Measurements from ENCODE around the gene TCIRG1. TPM values are rescaled to one million over a fixed set of nuclear protein-coding genes. Genes with fewer than 3 reads are reported as not detected.

The TCIRG1 gene
- total RNA-seq, 1 donor, result 134 TPM

DNA sequence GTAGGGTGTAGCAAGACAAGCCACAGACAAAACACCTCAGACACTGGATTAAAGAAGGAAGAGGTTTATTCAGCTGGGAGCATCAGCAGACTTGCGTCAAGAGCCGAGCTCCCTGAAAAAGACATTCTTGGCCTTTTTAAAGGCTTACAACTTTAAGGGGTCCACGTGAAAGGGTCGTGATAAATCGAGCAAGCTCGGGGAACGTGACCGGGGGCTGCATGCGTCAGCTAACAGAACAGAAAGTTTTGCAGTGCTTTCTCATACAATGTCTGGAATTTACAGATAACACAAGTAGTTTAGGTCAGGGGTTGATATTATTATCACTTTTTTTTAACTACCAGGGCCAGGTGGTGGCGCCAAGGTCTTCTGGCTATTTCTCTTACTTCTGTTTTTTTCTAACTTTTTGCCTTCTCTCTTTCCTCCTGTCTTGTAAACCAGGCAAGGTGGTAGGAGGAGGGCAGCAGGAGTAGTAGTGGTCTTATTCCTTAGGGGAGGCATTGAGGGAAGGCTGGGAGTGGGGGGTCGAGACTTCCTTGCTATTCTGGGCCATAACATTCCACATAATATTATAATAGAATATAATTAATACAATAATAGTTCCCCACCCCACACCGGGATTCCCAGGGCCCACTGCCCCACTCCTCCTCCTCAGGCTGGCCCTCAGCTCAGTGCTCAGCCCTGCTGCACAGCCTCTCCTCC is 29.3 kb upstream of the TCIRG1 start:
- TF ChIP-seq, protein P1, sequence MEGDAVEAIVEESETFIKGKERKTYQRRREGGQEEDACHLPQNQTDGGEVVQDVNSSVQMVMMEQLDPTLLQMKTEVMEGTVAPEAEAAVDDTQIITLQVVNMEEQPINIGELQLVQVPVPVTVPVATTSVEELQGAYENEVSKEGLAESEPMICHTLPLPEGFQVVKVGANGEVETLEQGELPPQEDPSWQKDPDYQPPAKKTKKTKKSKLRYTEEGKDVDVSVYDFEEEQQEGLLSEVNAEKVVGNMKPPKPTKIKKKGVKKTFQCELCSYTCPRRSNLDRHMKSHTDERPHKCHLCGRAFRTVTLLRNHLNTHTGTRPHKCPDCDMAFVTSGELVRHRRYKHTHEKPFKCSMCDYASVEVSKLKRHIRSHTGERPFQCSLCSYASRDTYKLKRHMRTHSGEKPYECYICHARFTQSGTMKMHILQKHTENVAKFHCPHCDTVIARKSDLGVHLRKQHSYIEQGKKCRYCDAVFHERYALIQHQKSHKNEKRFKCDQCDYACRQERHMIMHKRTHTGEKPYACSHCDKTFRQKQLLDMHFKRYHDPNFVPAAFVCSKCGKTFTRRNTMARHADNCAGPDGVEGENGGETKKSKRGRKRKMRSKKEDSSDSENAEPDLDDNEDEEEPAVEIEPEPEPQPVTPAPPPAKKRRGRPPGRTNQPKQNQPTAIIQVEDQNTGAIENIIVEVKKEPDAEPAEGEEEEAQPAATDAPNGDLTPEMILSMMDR (IDR thresholded peaks at IDR 0.05; ENCODE audit: insufficient read depth, low read depth, low read length), result peak; percentile 20
- DNase-seq (ENCODE audit: low read depth), result peak; percentile 85
- peak overlapping the region; percentile 72 for H3K4me3 ChIP-seq (ENCODE audit: low read depth, low read length)

DNA sequence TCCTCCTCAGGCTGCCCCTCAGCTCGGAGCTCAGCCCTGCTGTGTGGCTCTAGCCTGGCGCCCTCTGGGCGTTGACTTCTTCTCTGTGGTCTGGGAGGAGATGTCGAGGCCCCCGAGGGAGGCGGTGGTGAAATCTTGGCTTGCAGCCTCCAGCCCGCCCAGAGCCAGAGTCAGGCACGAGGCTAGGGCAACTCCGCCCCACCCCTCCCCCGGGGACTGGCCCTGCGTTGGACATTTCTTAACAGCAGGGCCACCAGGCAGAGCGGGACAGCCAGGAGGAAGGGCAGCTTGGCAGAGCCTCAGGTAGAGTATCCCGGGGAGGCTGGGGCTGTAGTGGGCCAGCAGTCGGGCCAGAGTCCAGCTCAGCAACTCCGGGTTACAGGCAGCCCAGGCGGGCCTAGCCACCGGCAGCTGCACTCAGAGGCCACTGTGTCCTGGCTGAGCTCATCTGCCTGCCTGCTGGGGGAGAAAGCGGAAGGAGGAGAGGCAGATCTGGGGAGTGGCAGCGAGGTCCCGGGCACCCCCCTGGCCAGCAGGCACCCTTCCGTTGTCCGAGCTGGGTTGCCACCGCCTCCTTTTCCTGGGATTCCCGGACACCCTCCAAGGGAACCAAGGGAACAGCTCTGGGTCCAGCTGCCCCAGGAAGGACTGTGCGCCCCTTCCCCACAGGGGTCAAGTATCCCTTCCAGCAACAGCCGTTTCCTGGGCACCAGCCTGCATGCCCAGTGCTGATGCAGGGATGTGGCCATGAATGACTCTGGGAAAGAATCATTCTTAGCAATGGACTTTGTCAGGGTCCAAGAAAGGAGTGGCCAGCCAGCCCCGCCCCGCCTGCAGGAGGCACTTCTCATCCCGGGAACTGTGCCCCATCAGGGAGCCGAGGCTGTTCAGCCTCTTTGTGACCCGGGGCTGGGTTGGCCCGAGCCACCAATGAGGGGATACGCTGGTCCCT is 28.5 kb upstream of the TCIRG1 start, which contains the start of gene ALDH3B1:
Gene ALDH3B1 (plus strand): TSS at position 238 of the 952 bp plus-strand sequence. CDS start 4,971 bp downstream, outside the sequence.
- H3K4me3 ChIP-seq (ENCODE audit: low read depth, low read length), result peak within 1 kb of the TSS; percentile 72

DNA sequence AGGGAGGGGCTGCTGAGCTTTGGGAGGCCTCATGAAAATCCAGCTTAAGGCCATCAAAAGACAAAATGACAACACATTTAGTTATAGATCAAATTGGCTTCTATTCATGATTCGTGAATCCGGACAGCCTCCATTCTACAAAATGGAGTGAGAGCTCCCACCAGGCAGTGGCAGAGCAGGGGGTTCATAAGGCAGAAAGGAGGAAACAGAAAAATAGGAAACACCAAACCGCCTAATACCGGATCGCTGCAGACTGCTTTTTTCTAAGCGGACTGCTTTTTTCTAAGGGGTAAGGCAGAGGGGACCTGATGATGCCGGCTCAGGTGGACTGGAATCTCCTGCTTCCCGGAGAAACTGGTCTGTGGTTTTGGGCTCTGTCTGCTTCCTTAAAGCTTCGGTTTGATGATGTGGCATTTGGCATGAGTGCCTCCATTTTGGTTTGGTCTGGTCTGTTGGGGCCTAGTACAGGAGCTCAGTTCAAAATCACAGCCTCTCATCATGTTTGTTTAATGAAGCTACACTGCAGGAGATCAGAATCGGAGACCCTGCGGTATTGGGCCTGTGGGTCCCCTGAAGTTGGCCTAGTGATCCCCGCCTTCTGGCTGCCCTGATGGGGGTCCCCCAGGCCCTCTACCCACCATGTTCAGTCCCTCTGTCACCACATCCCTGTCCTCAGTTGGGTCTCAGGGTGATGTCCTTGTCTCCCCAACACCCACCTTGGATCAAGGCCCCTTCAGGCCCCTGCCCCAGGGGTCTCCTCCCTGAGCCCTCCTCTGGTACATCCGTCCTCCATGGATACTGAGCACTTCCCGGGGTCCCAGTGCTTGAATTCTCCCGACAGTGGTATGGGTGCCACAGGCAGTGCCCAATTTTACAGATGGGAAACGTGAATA is 27.5 kb upstream of the TCIRG1 start:
- no peak for DNase-seq (ENCODE audit: low read depth)
- TF ChIP-seq, protein P1 (IDR thresholded peaks at IDR 0.05; ENCODE audit: insufficient read depth, low read depth, low read length), result no peak
- H3K4me3 ChIP-seq (ENCODE audit: low read depth, low read length), result peak overlapping the region; percentile 72

More for the DNA sequence above, 28.5 kb upstream of the TCIRG1 start, which contains the start of gene ALDH3B1:
- peak; percentile 93 for DNase-seq (ENCODE audit: low read depth)
- TF ChIP-seq, protein P1 (IDR thresholded peaks at IDR 0.05; ENCODE audit: insufficient read depth, low read depth, low read length), result peak; percentile 7

DNA sequence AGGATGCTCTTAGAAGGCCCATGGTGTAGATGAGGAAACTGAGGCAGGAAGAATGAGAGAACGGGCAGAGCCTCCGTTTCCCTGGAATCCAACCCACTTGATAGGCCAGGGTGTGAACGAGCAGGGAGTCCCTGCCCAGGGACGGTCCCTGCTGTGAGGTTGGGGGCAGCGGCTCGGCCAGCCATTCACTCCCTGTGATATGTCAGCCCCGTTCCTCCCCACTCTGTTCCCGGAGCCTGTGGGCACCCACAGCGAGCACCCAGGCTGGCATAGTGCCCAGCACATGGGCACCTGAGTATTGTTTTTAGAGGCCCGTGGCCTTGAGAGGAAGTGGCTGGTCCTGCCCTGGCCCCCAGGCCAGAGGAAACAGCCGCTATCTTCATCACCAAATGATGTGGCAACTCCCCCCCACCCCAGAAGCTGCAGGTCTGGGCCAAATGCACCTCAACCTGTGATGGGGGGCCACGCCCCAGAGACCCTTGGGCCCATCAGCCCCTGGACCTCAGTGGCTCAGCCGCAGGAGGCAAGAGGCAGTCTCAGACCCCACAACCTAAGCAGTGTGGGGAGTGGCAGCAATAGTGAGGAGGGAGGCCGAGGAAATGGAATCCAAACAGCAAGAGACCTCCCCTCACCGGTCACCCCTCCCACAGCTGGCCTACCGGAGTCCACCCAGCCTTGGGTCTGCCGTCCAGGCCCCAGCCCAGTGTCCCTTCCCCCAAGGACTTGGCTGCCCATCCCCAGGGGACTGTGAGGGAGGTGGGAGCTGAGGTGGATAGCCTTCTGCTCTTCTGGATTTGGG is 26.6 kb upstream of the TCIRG1 start:
- TF ChIP-seq, protein P1 (IDR thresholded peaks at IDR 0.05; ENCODE audit: insufficient read depth, low read depth, low read length), result no peak
- H3K4me3 ChIP-seq (ENCODE audit: low read depth, low read length), result peak overlapping the region; percentile 10
- no peak for DNase-seq (ENCODE audit: low read depth)

DNA sequence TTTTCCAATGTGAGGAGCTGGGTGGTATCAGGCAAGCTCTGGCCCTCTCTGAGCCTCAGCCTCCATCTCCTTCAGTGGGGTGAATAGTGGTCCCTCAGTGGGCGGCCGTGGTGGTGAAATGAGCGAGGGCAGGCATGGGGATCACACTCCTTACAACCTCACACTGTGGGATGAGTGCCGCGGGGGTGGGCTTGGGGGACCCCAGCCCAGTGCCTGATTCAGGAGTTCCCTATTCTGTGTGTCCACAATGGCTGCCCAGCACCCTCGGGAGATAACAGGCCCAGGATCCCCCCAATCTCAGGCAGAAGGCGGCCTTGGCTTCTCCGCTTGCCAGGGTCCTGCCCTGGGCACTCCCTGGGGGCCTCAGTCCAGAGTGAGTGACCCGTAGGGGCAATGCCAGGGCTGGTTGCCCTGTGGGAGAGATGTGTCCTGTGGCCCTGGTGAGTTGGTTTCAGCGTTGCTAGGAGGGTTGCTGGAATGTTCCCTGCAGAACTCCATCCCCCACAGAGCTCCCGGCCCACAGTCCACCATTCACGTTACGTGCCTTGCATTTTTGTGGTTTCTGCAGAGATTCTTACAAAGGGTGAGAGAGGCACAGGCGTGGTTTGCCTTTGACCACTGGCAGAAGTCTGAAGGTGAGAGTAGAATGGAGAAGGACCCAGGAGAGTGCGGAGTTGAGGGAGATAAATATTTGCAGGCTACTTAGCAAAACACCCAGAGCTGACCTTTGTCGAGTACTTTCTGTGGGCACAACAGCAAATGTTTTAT is 25.8 kb upstream of the TCIRG1 start:
- TF ChIP-seq, protein P1 (IDR thresholded peaks at IDR 0.05; ENCODE audit: insufficient read depth, low read depth, low read length), result no peak

More for the DNA sequence above, 25.8 kb upstream of the TCIRG1 start:
- H3K4me3 ChIP-seq (ENCODE audit: low read depth, low read length), result peak overlapping the region; percentile 10
- peak; percentile 93 for DNase-seq (ENCODE audit: low read depth)
